ENCODE measurements around the gene HSF5. TPM values are rescaled to one million over a fixed set of nuclear protein-coding genes. Genes with fewer than 3 reads are reported as not detected.

Gene HSF5
- total and polyA plus RNA-seq, 2 of the 4 experiments (the other 2 are of a cell fraction): not detected

GRCh38 chr17:58521680-58522079, 33.5 kb upstream of the HSF5 start:
- WGBS, 2 experiments (ENCODE audit: extremely low coverage in 2 of 2, insufficient read length in 1 of 2): 100% methylated on average over 4 of the region's 10 CpGs; no CpG with 5 or more reads in 1 of the 2 experiments
- intact Hi-C loops (cut with micrococcal nuclease): no loop called here
- in situ Hi-C loops (cut with MboI; ENCODE audit: low sequenced_read_pairs): loop anchor here (5.0 kb wide), 1 partner anchor 476 kb away; no protein-coding TSS in a partner anchor

More at GRCh38 chr17:58521680-58522079, 33.5 kb upstream of the HSF5 start:
- no peak overlapping the region for H2BK5ac ChIP-seq (ENCODE audit: low read depth, low read length, poor library complexity, severe bottlenecking)
- no peak overlapping the region for H4K8ac ChIP-seq (ENCODE audit: low read depth in 2 of 2, low read length in 2 of 2)
- H3K9me3 ChIP-seq (ENCODE audit: control insufficient read depth, insufficient read depth, low read length): no peaks in the 10 kb centered on the region
- H3K14ac ChIP-seq (replicated peaks; ENCODE audit: low read depth, low read length): no peak overlapping the region
- TF ChIP-seq FOS (IDR thresholded peaks at IDR 0.05; ENCODE audit: low read depth, low read length) (no peak), CEBPB (IDR thresholded peaks at IDR 0.05; ENCODE audit: low read depth, low read length) (no peak), ELK1 (IDR thresholded peaks at IDR 0.05; ENCODE audit: borderline replicate concordance, low read depth, low read length) (no peak), CHD1 (IDR thresholded peaks at IDR 0.05; ENCODE audit: low read depth, low read length) (no peak), RFX5 (IDR thresholded peaks at IDR 0.05; ENCODE audit: low read depth, low read length) (no peak), RAD21 (IDR thresholded peaks at IDR 0.05; ENCODE audit: low read length) (no peak), MAFK (IDR thresholded peaks at IDR 0.05; ENCODE audit: low read depth, low read length) (no peak), MXI1 (IDR thresholded peaks at IDR 0.05; ENCODE audit: borderline replicate concordance, low read depth, low read length) (no peak), POLR2A (IDR thresholded peaks at IDR 0.05; ENCODE audit: low read depth, low read length) (no peak), RCOR1 (IDR thresholded peaks at IDR 0.05; ENCODE audit: insufficient replicate concordance, low read length) (no peak), SMC3 (IDR thresholded peaks at IDR 0.05; ENCODE audit: low read depth, low read length) (no peak), BHLHE40 (IDR thresholded peaks at IDR 0.05; ENCODE audit: low read depth, low read length) (no peak), USF2 (IDR thresholded peaks at IDR 0.05; ENCODE audit: low read depth, low read length) (no peak), NFE2L2 (IDR thresholded peaks at IDR 0.05; ENCODE audit: low read depth, low read length) (no peak), MAZ (IDR thresholded peaks at IDR 0.05; ENCODE audit: borderline replicate concordance, low read depth, low read length) (no peak), CTCF (conservative IDR thresholded peaks at IDR 0.05; ENCODE audit: low read depth, low read length) (no peak)
- H2AK5ac ChIP-seq (ENCODE audit: low read depth, low read length): peak overlapping the region; percentile 20; the same call in 1 of the 2 replicates
- ATAC-seq (ENCODE audit: low read depth) (no peak), DNase-seq (no peak)
- CTCF ChIA-PET: interaction anchor here (0.7 kb wide), 1 partner anchor 24 kb away, joined by 4 read pairs; no protein-coding TSS in a partner anchor
- H3K36me3 ChIP-seq (ENCODE audit: control insufficient read depth, insufficient read depth, low read length): no peaks in the 10 kb centered on the region
- peak overlapping the region; percentile 19 for H2AK9ac ChIP-seq (replicated peaks; ENCODE audit: low read depth, low read length, poor library complexity)
- H3K9ac ChIP-seq (ENCODE audit: low read depth, low read length): no peak overlapping the region
- H3K4me2 ChIP-seq (ENCODE audit: low read depth, low read length): no peak overlapping the region
- H3K23ac ChIP-seq (ENCODE audit: low read depth, low read length): no peak overlapping the region
- peaks cover 22% of the 10 kb centered on the region for H3K4me1 ChIP-seq (ENCODE audit: control insufficient read depth, insufficient read depth, low read length)
- H3K27me3 ChIP-seq (ENCODE audit: control insufficient read depth, insufficient read depth, low read length): no peaks in the 10 kb centered on the region
- H3K56ac ChIP-seq (ENCODE audit: extremely low read depth, insufficient read depth, low read length): no peak overlapping the region
- peaks cover 0 to 9% of the 10 kb centered on the region in 2 experiments; a peak in 1 of 4 replicates for H3K79me1 ChIP-seq (ENCODE audit: low read depth in 1 of 2, low read length in 2 of 2)
- H2BK120ac ChIP-seq (ENCODE audit: low read depth, low read length): no peak overlapping the region
- no peak overlapping the region for H4K5ac ChIP-seq (ENCODE audit: low read depth, low read length)
- dilution Hi-C loops (cut with HindIII; ENCODE audit: low sequenced_read_pairs, unreplicated experiment): no loop called here
- no peak overlapping the region for H2BK15ac ChIP-seq (ENCODE audit: low read depth, low read length)
- no peak overlapping the region for H4K91ac ChIP-seq (ENCODE audit: insufficient read depth, low read depth, low read length)
- no TSS peak for BruUV-seq (replicated peaks)
- no peak overlapping the region for H3K4me3 ChIP-seq (ENCODE audit: insufficient read depth, low read depth, low read length)
- no peak overlapping the region for H2BK20ac ChIP-seq (ENCODE audit: low read depth, low read length)
- H4K20me1 ChIP-seq (ENCODE audit: insufficient read depth, low read length): no peaks in the 10 kb centered on the region
- peaks cover 21% of the 10 kb centered on the region for H3K9me1 ChIP-seq (ENCODE audit: insufficient read depth, low read length)
- no peak overlapping the region for H3K4ac ChIP-seq (ENCODE audit: low read depth, low read length)
- no peak overlapping the region for H3K27ac ChIP-seq (ENCODE audit: insufficient read depth, low read length)
- no peak overlapping the region for H3K18ac ChIP-seq (ENCODE audit: low read depth, low read length)
- no peak overlapping the region for H2AFZ ChIP-seq (replicated peaks; ENCODE audit: low read length, poor library complexity)
- POLR2A ChIA-PET (ENCODE audit: unreplicated experiment): no interaction called here

Data from IMR-90 (cell line).